Hippocampal formation (tissue), 2 donors: ENCODE measurements around the gene ROBO1.
"Not testable (repeated sequence)": the region's sequence is repeated elsewhere in the genome, so short reads cannot be mapped to it uniquely, and the experiment has no call there.

Source experiments
- DNase-seq, 2 donors: peaks; one replicate each; lab custom pipeline; 2025; lab: John Stamatoyannopoulos, UW

Gene ROBO1

DNA sequence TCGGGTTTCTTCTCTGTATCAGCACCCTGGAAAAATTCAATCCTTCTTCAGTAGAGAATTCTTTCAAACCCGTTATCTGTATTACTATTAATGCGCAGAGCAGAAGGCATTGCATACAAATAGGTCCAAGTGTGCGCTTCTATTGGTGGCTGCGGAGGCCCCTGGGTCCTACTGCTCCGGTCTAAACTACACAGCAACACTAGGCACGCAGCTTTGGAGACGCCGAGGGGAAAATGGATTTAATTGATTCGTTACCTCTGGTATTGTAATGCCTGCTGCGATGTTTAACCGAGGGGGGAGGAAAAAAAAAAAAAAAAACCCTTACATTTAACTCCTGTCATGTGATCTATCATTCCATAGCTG, at the start of gene ROBO1:
ROBO1 (minus strand) TSS at position 94 of the 363 bp plus-strand sequence.
- no peak for DNase-seq

DNA sequence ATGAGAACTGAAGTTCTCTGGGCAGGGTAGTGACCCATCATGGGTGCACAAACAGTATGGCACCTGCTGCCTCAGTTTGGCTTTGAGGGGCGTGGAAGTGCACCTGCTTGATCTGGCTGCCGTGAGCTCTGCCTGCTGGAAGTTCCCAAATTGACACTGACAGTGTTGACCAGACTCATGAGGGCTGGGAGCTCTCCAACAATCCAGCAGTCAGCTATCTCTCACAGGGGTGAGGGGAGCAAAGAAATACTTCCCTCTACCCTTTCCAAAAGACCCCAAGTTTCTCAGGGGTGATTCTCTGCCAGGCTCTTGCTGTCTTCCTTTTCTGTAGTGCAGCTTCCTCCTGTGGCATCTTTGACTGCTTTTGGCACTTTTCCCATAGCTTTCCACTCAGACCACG, 49.4 kb upstream of the ROBO1 start:
- DNase-seq: no peak

DNA sequence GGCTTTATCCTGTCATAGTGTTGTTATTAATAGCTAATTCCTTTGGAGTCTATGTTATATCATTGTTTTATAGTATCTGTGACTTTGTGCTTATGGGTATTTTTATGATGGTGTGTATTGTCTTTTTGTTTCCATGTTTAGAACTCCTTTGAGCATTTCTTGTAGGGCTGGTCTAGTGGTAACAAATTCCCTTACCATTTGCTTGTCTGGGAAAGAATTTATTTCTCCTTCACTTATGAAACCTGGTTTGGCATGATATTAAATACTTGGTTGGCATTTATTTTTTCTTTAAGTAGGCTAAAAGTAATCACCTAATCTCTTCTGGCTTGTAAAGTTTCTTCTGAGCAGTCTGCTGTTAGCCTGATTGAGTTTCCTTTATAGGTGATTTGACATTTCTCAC, 47.7 kb upstream of the ROBO1 start:
- DNase-seq: no peak

DNA sequence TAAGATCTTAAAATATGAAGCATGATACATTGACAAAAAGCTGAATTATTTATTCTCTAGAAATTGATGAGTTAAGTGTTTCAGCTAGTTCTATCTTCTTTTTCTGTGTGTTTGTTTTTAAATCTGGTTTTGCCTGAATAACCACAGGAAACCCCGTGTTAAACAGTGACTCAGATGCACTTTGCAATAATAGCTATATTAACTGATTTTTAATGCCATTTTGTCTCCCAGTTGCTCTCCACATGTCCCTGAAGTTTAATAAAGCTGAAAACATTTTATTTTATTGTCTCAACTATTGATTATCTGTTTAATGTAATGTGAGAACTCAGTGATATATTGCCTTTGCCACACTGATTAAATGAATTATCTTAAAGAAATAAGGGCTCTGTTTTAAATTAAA, 42.8 kb upstream of the ROBO1 start:
- DNase-seq: no peak

DNA sequence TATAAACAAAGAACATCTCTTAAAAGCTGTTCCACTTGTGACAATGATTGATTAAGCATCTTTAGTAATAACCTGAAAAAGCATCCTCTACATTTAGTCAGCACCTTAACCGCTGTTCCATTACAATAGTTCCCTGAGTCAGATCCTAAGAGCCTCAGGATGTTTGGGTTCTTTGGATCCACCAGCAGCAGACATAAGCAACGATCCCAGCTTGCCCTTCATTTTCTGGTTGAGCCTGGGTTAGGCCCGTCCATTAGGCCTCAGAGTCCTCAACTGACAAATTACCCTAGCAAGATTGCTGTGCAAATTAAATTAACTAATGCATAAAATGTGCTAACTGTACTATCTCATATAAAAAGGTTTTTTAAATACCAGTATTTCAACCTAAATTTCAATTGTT, 42.3 kb upstream of the ROBO1 start:
- no peak for DNase-seq

DNA sequence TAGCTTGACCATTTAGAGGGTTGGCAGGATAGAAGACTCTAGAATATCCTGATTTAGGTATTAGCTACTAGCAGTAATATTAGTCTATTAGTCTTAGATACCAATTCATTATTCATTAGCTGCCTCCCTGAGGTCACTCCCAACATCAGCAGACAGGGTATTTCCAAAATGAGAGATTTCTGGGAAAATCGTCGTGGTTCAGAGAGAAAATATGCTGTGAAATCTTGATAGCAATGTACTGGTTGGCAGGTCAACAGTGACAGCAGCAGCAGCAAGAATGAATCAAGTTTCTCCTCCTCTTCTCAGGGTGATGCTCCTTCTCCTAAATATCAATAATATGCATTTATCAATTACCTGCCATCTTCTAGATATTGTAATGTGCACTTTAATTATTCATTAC, 41.3 kb upstream of the ROBO1 start:
- DNase-seq: no peak

DNA sequence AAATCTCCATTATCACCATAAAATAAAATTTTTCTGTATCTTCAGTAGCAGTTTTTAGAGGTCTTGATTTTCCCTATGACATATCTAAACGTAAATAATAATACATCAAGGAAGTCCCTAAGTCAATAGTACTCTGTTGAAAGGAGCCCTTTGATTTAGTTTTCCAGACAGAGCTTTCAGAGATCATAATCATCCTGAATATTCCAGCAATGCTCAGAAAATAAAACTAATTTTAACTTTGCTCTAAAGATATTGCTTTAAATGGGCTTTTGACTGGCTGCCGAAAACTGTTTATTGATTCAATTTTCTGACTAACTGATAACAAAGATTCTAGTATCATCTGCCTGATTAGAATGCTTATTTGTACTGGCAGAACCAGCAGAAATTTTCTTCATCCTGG, 40.7 kb upstream of the ROBO1 start:
- no peak for DNase-seq

DNA sequence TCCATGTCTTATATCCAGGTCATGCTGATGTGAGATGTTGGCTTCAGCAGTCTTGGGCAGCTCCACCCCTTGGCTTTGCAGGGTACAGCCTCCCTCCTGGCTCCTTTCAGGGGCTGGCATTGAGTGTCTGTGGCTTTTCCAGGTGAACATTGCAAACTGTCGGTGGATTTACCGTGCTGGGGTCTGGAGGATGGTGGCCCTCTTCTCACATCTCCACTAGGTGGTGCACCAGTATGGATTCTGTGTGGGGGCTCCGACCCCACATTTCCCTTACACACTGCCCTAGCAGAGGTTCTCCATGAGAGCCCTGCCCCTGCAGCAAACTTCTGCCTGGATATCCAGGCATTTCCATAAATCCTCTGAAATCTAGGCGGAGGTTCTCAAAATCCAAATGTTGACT, 22.4 kb upstream of the ROBO1 start:
- DNase-seq: not testable (repeated sequence)

DNA sequence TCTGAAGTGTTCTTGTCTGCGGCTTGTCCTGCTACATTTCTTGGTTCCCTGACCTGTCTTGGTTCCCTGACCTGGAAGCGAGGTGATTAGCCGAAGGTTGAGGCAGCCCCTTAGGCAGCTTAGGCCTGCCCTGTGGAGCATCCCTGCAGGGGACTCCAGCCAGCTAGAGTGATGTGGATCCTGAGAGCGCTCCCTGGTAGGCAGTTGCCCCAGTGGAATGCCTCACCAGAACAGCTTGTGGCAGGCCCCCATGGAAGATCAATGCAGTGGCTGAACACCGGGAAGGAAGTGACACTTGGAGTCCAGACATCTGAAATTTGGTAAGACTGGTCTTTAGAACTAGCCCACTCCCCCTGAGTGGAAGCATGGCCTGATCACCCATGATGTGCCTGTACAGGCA, 5.5 kb upstream of the ROBO1 start:
- no peak for DNase-seq

DNA sequence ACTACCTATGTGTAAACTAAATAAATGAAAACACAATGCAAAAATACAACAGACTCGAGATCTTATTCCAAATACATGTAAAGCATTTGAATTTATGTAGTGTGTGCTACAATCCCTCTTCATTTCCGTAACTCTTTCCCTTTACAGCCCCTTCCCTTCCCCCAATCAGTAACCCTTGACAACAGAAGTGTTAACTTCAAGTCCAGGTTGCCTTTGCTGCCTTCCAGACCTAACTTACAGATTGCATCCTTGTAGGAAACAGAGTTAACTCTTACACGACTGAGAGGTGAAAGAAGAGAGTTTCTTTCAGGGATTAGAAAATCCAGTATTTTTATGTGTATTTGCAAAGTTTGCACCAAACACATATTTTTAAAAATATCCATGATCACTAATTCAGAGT, 1.4 kb upstream of the ROBO1 start:
- no peak for DNase-seq

DNA sequence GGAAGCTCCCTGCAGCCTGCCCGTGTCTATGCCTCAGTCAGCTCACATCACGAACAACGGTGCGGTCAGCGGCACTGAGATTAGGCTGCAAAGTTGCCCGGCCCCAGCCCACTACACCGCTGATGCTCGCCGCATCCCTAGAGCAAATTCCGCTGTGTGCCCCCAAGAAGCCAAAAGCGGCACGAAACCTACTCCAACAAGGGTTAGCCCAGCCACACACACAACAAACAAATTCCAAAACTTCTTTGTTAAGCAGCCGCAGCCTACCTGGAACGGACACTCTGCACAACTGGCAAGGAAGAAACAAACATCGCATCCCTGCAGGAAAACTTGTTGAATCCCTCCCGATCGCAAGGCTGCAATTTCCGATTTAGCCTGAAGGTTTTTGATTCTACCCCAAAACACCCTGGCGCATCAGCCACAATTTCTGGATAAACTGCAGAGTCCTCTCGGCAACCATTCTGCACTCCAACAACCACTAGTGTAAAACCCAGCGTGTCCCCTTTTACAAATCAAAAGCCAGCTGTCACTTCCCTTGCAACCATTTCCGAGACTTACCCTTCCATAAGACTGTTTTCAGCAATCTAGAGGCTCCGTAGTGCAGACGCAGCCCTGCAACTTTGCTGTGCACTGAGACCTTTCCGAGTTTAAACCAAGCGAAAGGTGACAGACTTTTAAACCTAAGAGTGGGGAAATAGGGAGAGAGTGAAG, 449 bp downstream of the ROBO1 start:
- DNase-seq: no peak

DNA sequence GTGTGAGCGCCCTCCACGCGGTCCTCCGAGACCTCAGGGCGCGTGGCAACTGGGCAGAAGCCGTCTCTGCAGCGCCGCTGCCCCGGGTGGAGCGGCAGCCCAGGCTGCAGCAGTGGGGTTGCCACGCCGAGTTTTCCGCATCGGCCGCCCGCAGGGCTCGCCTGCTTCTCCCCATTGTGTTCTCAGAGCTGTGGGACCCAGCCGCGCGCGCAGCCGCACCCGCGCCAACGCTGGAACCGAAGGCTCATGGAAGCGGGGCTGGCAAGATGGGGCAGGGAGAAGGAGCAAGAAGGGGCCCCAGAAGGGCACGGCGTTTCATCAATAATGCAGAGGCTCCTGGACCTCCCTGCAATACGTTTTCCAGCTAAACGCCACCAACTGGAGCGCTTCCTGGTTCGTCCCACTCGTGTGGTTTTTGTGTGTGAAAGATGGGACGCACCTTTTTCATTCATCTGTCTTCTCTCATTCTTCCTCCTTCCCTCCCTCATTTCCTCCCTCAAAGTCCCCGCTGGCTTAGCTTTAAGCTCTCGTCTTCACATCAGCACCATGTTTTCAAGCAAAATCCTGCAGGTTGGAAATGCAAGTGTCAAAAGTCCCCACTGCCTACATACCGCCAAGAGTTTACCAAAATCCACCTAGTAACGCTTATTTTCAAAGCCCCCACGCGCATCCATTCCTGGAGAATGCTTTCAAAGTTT, 1.2 kb downstream of the ROBO1 start:
- DNase-seq: no peak

DNA sequence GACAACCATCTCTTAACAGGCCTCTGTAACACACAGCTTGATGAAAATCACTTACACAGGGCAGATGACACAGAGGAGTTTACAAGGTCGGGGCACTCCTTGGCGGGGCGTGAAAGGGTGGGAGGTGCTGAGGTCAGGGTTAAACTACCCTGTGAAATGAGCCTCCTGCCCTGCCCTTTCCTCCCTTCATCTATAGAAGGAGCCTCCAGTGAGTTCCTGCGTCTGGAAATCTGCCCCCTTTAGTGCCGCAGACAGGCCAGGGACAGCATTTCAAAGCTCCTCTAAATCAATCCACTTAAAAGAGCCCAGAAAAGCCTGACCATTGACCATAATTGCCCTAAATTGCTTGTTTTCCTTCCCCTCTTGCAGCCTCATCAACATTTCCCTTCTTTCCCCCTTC, 1.9 kb downstream of the ROBO1 start:
- no peak for DNase-seq

DNA sequence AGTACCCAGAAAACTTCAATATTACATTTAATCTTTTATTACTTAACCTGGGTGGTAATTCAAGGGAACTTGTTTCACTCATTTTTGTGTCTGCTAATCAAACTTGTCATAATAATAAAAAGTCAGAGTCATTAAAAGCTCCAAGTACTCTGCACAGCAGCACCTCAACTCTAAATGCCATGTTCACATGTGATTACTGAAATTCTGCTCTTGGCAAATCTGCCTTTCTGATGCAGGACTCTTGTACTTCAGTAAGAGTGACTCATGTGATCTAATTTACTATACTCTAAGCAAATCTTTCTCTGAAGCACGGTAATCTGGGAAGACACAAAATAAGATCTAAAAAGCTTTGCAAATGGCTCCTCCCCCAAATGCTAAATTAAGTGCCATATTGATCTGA, 6.4 kb downstream of the ROBO1 start:
- DNase-seq: no peak

DNA sequence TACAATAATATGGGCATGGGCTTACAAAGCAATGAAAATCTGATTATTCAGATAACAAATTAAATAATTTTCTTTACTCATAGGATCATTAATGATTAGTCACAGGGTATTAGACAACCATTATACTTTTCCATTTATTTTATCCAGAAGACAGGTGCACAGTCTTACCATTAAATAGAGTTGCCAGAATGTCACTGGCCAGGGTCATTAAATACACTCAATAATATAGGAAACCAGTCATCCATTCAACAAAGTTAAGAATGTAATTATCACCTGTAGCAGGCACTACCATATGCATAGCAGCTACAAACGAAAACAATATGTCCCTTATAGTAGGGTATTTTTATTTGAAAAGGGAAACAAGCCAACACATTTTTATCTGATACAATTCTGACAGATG, 16.1 kb downstream of the ROBO1 start:
- no peak for DNase-seq

DNA sequence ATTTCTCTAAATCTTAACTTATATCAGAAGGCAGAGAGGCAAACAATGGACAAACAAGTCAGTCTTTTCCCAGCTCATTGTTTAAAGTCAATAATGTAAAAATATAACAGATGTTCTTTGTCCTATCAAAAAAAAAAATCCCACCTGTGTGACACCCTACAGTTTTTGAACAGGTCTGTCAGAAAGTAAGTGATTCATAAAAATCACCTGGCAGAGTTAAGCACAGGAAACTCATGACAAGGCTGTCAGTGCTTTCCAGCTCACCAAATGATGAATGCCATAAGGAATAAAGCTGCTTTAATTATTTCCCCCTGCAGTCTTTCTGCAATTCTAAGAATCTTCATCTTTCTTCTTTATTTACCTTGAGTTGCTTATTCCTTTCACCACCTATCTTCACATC, 30.3 kb downstream of the ROBO1 start:
- DNase-seq: no peak

DNA sequence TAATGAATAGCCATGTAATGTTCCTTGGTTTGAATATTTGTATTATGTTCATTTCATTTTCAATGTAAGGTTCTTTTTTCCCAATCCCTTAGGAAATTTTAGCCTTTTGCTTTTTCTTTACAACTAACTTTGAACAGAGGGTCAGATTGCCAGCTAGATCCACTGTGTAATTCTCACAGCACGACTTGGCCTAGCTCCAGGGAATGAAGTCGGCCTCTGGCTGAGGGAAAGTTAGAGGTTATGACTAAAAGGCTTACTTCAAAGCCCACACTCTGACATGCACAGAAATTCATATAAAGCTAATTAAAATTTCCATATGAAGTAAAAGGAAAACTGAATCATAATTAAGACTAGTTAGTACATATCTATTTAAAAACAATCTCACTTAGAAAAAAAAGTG, 38.7 kb downstream of the ROBO1 start:
- DNase-seq: peak in 1 of 2 donors; percentile 1

DNA sequence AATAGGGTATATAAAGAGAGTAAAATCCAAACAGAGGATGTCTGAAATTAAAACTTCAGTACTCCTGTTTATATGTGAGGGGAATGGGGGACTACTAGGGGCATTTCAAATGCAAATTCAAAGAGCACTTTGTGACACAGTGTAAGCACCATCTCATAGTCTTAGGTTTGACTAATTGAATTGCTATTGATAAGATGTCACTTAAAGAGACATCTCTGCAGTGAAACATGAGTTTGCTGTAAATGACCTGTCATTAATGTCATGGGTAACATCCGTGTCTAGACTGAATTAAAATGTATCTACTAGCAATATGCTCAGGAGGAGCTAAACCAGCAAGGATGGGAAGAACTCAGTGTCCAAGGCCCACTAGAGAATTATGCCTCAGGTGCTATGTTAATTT, 41.0 kb downstream of the ROBO1 start:
- DNase-seq: no peak

DNA sequence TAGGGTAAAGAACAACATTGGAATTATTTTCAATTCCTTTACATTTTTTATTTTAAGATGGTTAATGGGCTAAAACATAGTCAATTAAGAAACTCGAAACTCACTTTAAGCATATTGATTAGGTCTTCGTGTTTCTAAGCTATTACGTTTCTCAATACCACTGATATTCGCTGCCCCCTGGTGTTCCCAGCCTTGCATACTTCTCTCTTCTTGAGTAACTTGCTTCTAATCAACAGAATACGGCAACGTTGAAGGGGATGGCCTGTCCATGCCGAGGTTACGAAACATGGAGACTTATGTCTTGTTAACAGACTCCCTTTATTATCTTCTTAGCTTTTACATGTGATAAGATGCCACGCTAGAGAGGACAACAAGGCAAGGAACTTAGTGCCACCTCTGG, 43.6 kb downstream of the ROBO1 start:
- no peak for DNase-seq

DNA sequence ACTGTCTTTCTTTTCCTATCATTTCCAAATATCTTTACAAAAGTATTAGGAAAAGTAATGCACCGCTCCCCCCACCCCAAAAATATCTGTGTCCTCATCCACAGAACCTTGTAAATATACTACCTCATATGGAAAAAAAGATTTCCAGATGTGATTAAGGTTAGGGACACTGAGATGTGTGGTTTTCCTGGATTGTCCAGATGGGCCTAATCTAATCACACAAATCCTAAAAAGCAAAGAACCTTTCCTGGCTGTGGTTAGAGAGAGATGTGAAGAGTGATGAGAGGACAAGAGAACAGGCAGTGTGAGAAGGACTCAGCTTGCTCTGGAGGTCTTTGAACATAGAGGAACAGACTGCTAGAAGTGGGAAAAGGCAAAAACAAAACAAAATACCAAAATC, 77.7 kb downstream of the ROBO1 start:
- no peak for DNase-seq

DNA sequence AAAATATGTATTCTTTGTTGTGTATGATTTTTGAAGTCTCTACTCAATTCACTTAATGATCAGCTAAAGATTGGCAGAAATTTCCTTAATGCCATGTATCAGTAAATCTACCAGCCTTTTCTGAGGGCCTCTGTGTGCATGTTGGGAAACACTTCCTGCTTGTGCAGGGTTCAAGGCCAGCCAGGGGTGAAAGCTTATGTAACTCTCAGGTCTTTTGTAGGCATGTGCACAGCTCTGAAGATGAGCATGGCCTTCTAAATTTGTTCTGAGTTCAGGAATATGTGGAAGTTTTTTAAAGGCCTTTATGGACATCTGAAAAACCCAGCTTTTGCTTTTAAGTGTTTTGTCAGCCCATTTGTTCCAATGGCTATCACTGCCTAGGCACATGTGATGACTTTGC, 82.7 kb downstream of the ROBO1 start:
- no peak for DNase-seq

DNA sequence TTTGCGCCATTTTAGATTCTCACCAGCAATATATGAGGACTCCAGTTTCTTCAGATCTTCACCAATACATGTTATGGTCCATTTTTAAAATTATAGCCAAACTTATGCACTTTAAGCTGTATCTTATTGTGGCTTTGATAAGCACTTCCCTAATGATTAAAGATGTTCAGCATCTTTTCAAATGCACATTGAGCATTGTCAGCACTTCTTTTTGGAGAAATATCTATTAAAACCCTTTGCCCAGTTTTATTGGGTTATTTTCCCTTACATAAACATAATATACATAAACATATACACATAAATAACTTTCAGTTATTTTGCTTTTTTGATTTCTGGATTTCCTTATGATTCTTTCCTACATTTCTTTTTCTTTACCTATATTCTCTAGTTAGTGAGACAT, 83.8 kb downstream of the ROBO1 start:
- DNase-seq: no peak

DNA sequence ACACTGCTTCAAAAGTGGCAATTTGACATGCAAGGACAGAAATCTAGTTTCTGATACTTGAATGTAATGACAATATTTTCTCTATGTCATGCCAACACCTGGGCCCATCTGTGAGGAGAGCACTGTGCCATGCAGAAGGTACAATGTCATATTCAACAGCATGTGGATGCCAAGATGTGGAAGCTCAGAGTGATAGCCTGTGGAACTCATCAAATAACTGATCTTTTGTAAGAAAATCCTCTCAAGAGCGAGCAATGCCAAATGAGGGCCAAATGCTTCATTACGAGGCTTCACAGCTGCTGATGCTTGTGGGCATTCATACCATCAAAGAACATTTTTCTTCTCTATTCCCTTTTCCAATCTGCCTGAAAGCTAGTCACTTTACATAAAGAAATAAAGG, 95.1 kb downstream of the ROBO1 start:
- no peak for DNase-seq

DNA sequence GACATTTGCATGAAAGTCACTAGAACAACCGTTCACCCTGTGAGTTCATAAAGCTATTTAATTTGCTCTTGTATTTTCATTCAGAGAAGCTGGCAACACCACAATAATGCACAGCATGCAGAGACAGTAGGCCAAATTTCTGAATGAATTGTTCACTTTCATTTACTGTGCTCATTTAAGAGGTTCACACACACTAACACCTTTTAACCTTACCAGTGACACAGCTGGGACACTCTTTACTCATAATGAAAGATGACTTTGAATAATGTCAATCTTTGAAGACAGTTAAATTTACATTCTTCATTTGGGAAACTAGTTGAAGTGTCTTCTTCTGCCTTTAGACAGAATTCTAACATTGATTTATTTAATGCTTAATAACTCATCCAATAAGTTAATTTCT, 95.7 kb downstream of the ROBO1 start:
- no peak for DNase-seq
